ENCODE results near the gene TMEM200B. TPM values are rescaled to one million over a fixed set of nuclear protein-coding genes. Genes with fewer than 3 reads are reported as not detected.
"Not testable (repeated sequence)": the region's sequence is repeated elsewhere in the genome, so short reads cannot be mapped to it uniquely, and the experiment has no call there.

TMEM200B gene
- polyA plus RNA-seq, 1 donor = 5.9 TPM

DNA sequence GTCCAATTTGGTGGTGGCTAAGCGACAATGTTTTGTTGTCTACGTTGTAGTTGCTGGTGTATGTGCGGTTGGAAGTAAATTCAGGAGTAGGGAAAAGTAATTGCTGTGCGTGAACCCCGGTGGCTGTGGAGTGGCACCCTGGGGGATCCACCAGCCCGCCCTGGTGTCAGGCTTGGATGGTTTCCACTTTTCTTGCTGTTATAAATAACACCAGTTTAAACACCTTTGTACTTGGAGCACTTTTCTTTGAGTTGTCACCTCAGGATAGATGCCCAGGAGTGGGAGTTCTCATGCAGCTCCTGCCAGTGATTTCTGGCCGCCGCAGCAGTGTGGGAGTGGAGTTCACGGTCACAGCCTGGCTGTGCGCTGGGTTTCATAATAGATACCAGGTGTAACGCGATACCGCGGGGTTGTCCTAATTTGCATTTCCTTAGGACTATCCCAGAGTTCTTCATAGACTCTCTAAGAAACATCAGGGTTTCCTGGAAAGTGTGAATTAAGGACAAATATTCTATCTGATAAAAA, 12.8 kb upstream of the TMEM200B start:
- WGBS (ENCODE audit: insufficient coverage, low lambda C conversion rate) = 90% methylated on average over 2 of the region's 14 CpGs
- Histone ChIP-seq H3K4me1 (ENCODE audit: control insufficient read depth, insufficient read depth, low read length) (no peaks in the 10 kb centered on the region), H3K27me3 (ENCODE audit: control insufficient read depth, insufficient read depth, low read length) (peaks cover 15% of the 10 kb centered on the region), H3K36me3 (ENCODE audit: control insufficient read depth, insufficient read depth, low read length) (no peaks in the 10 kb centered on the region), H3K9me3 (ENCODE audit: control insufficient read depth, low read depth, low read length) (no peaks in the 10 kb centered on the region), H3K4me3 (ENCODE audit: low read length) (no peak overlapping the region), H3K27ac (ENCODE audit: low read length) (no peak overlapping the region)
- DNase-seq = no peak

DNA sequence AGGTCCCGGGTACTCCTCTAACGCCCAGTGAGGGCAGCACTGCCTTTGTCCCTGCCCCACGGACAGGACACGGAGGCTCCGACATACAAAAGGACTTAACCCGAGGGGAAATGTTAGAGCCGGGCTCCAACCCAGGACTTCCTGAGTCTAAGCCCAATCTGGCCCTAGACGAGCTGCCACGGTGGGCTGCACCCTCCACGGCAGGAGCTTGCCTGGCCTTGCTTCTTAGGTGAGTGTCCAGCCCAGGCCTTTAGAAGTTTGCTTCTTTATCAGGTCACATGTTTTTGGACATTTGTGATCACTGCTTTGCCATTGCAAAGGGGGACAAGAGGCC, 11.0 kb upstream of the TMEM200B start:
- no peaks in the 10 kb centered on the region for H3K9me3 ChIP-seq (ENCODE audit: control insufficient read depth, low read depth, low read length)
- H3K27me3 ChIP-seq (ENCODE audit: control insufficient read depth, insufficient read depth, low read length) = peaks cover 15% of the 10 kb centered on the region
- no peak for DNase-seq
- no peak overlapping the region for H3K27ac ChIP-seq (ENCODE audit: low read length)
- no peaks in the 10 kb centered on the region for H3K36me3 ChIP-seq (ENCODE audit: control insufficient read depth, insufficient read depth, low read length)
- H3K4me1 ChIP-seq (ENCODE audit: control insufficient read depth, insufficient read depth, low read length) = no peaks in the 10 kb centered on the region
- H3K4me3 ChIP-seq (ENCODE audit: low read length) = no peak overlapping the region
- no CpG with 5 or more reads among the region's 10 CpGs for WGBS (ENCODE audit: insufficient coverage, low lambda C conversion rate)

DNA sequence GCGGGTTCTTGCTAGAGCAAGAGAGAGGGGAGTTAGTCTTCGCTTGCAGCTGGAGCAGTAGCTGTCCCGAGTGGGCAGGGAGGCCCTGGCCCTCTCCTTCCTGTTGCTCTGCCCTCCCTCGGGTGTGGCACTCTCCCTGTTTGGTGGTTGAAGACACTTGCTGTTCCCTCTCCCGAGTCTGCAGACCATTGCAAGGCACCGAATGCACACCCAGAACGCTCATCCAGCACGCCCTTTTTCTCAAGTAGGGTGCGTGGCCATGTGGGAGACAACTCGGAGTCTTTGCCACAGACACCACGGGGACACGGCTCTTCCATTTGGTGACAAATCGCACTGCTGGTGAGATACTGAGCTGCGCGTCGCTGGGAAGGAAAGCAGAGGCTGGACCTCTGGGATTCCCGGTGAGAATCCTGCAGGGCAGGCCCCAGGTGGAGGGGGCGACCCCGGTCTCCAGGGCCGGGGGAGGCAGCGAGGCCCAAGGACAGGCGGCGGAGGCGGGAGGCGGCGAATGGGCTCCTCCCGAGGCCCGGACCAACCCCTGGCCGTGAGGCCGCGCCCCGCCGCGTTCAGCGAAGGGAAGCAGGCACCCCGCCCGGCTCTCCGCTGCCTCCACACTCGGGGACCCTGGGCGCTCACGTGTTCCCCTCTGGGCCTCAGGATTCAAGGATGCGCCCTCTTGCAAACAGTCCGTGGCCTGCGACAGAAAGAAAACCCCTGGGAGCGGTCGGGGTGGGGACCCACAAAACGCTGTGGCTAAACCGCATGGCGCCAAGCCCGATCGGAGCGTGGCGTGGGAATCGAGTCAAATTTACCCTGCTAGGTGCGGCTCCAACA, 10.4 kb upstream of the TMEM200B start:
- Histone ChIP-seq H3K9me3 (ENCODE audit: control insufficient read depth, low read depth, low read length) (no peaks in the 10 kb centered on the region), H3K27ac (ENCODE audit: low read length) (no peak overlapping the region), H3K27me3 (ENCODE audit: control insufficient read depth, insufficient read depth, low read length) (peaks cover 15% of the 10 kb centered on the region), H3K4me3 (ENCODE audit: low read length) (no peak overlapping the region), H3K36me3 (ENCODE audit: control insufficient read depth, insufficient read depth, low read length) (no peaks in the 10 kb centered on the region), H3K4me1 (ENCODE audit: control insufficient read depth, insufficient read depth, low read length) (no peaks in the 10 kb centered on the region)
- no peak for DNase-seq
- no CpG with 5 or more reads among the region's 55 CpGs for WGBS (ENCODE audit: insufficient coverage, low lambda C conversion rate)

DNA sequence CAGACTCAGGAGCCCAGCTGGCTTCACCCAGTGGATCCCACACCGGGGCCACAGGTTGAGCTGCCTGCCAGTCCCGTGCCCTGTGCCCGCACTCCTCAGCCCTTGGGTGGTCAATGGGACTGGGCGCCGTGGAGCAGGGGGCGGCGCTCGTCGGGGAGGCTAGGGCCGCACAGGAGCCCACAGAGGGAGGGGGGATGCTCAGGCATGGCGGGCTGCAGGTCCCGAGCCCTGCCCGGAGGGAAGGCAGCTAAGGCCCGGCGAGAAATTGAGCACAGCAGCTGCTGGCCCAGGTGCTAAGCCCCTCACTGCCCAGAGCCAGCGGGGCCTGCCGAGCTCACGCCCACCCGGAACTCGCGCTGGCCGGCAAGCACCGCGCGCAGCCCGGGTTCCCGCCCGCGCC, 7.4 kb upstream of the TMEM200B start:
- H3K27ac ChIP-seq (ENCODE audit: low read length); DNase-seq; H3K36me3 ChIP-seq (ENCODE audit: control insufficient read depth, insufficient read depth, low read length); H3K4me3 ChIP-seq (ENCODE audit: low read length); H3K9me3 ChIP-seq (ENCODE audit: control insufficient read depth, low read depth, low read length); H3K4me1 ChIP-seq (ENCODE audit: control insufficient read depth, insufficient read depth, low read length): not testable (repeated sequence)
- WGBS (ENCODE audit: insufficient coverage, low lambda C conversion rate) = no CpG with 5 or more reads among the region's 29 CpGs
- peaks cover 15% of the 10 kb centered on the region for H3K27me3 ChIP-seq (ENCODE audit: control insufficient read depth, insufficient read depth, low read length)

DNA sequence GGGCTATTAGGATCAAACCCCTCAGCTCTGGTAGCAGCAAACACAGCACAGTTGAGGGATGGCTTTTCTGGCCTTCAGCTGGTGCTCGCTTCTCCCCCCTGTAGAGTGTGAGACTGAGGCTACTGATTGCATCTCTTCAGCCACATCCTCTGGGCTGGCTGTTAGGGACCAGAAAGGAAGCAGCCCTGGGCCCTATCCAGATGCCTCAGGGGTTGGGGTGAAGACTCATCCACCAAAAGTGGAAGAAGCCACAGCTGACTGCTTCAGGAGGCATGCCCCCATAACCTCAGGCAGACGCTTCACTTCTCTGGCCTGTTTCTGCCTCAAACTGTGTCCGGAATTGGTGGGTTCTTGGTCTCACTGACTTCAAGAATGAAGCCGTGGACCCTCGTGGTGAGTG, 6.2 kb upstream of the TMEM200B start:
- Histone ChIP-seq H3K36me3 (ENCODE audit: control insufficient read depth, insufficient read depth, low read length) (no peaks in the 10 kb centered on the region), H3K4me1 (ENCODE audit: control insufficient read depth, insufficient read depth, low read length) (peaks cover 3% of the 10 kb centered on the region), H3K27me3 (ENCODE audit: control insufficient read depth, insufficient read depth, low read length) (peaks cover 21% of the 10 kb centered on the region), H3K27ac (ENCODE audit: low read length) (no peak overlapping the region), H3K4me3 (ENCODE audit: low read length) (no peak overlapping the region), H3K9me3 (ENCODE audit: control insufficient read depth, low read depth, low read length) (no peaks in the 10 kb centered on the region)
- no CpG with 5 or more reads among the region's 5 CpGs for WGBS (ENCODE audit: insufficient coverage, low lambda C conversion rate)
- no peak for DNase-seq

DNA sequence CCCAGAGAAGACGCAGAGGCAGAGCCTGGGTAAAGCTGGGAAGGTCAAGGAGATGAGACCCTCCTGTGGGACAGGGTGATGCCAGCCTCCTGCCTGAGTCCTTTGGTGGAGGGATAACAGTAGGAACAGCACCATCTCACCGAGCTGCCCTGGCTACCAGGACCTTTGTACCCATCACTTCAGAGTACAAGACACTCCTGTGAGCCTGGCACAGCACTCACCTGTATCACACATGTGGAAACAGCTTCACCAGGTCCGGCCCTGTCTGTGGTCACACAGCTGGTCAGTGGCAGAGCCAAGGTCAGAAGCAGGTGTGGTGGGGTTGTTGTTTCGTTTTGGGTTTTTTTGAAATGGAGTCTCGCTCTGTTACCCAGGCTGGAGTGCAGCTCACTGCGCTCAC, 5.0 kb upstream of the TMEM200B start:
- Histone ChIP-seq H3K4me1 (ENCODE audit: control insufficient read depth, insufficient read depth, low read length) (peaks cover 8% of the 10 kb centered on the region), H3K4me3 (ENCODE audit: low read length) (no peak overlapping the region), H3K27me3 (ENCODE audit: control insufficient read depth, insufficient read depth, low read length) (peaks cover 21% of the 10 kb centered on the region), H3K27ac (ENCODE audit: low read length) (no peak overlapping the region), H3K9me3 (ENCODE audit: control insufficient read depth, low read depth, low read length) (peaks cover 5% of the 10 kb centered on the region), H3K36me3 (ENCODE audit: control insufficient read depth, insufficient read depth, low read length) (no peaks in the 10 kb centered on the region)
- no peak for DNase-seq
- 80% methylated on average over 1 of the region's 6 CpGs for WGBS (ENCODE audit: insufficient coverage, low lambda C conversion rate)

DNA sequence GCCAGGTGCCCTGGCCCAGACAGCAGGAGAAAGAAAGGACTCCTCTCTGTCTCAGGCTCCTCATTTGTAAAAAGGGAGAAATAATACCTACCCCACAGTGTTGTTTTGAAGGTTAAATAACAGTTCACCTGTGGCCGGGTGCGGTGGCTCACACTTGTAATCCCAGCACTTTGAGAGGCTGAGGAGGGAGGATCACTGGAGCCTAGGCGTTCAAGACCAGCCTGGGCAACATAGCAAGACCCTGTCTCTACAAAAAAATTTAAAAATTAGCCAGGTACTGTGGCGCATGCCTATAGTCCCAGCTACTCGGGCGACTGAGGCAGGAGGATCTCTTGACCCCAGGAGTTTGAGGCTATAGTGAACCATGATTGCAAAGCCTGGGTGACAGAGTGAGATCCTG, 2.5 kb upstream of the TMEM200B start:
- no peak overlapping the region for H3K27ac ChIP-seq (ENCODE audit: low read length)
- H3K27me3 ChIP-seq (ENCODE audit: control insufficient read depth, insufficient read depth, low read length) = peaks cover 41% of the 10 kb centered on the region
- WGBS (ENCODE audit: insufficient coverage, low lambda C conversion rate) = no CpG with 5 or more reads among the region's 6 CpGs
- peaks cover 22% of the 10 kb centered on the region for H3K4me1 ChIP-seq (ENCODE audit: control insufficient read depth, insufficient read depth, low read length)
- H3K4me3 ChIP-seq (ENCODE audit: low read length) = no peak overlapping the region
- no peaks in the 10 kb centered on the region for H3K36me3 ChIP-seq (ENCODE audit: control insufficient read depth, insufficient read depth, low read length)
- no peak for DNase-seq
- H3K9me3 ChIP-seq (ENCODE audit: control insufficient read depth, low read depth, low read length) = peaks cover 20% of the 10 kb centered on the region

DNA sequence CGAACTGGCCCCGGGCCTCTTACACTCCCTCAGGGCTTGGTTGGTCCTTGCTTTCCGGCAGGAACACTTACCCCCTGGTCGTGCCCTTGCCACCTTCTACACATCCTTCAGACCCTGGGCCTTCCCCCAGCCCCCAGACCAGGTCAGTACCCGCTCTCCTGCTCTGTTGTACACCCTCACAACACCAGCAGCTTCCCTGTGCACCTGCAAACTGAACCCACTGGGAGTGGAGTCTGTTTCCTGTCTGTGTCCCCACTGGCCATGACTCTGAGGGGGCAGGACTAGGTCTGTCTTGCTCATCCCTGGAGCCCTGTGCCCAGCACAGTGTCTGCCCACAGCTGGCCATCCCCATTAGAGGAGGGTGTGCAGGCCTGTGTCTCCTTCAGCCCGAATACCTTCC, 2.1 kb upstream of the TMEM200B start:
- Histone ChIP-seq H3K36me3 (ENCODE audit: control insufficient read depth, insufficient read depth, low read length) (no peaks in the 10 kb centered on the region), H3K4me1 (ENCODE audit: control insufficient read depth, insufficient read depth, low read length) (peaks cover 22% of the 10 kb centered on the region), H3K27me3 (ENCODE audit: control insufficient read depth, insufficient read depth, low read length) (peaks cover 45% of the 10 kb centered on the region), H3K27ac (ENCODE audit: low read length) (no peak overlapping the region), H3K9me3 (ENCODE audit: control insufficient read depth, low read depth, low read length) (peaks cover 20% of the 10 kb centered on the region), H3K4me3 (ENCODE audit: low read length) (no peak overlapping the region)
- DNase-seq = no peak
- WGBS (ENCODE audit: insufficient coverage, low lambda C conversion rate) = no CpG with 5 or more reads among the region's 6 CpGs

DNA sequence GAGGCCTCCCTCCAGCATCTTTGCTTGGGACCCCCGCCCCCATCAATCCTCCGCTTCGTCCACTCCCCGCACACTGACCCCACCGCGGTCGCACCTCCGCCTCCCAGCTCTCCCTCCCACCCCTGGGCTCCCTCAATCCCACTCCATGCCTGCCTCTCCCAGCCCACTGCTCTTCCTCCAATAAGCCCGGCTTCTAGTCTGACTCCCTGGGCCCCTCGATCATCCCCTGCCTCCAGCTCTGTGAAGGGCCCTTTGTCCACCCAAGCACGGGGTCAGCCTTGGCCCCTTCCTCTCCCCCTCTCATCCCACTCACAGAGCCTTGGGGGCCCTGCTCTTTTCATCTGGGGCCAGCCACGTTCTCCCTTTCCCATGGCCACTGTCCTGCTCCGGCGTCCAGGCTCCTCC, 1.5 kb upstream of the TMEM200B start:
- Histone ChIP-seq H3K4me3 (ENCODE audit: low read length) (peak overlapping the region; percentile 51), H3K27ac (ENCODE audit: low read length) (peak overlapping the region; percentile 71), H3K27me3 (ENCODE audit: control insufficient read depth, insufficient read depth, low read length) (peaks cover 48% of the 10 kb centered on the region), H3K9me3 (ENCODE audit: control insufficient read depth, low read depth, low read length) (peaks cover 20% of the 10 kb centered on the region), H3K36me3 (ENCODE audit: control insufficient read depth, insufficient read depth, low read length) (no peaks in the 10 kb centered on the region), H3K4me1 (ENCODE audit: control insufficient read depth, insufficient read depth, low read length) (peaks cover 22% of the 10 kb centered on the region)
- DNase-seq = no peak
- WGBS (ENCODE audit: insufficient coverage, low lambda C conversion rate) = 39% methylated on average over 5 of the region's 14 CpGs

DNA sequence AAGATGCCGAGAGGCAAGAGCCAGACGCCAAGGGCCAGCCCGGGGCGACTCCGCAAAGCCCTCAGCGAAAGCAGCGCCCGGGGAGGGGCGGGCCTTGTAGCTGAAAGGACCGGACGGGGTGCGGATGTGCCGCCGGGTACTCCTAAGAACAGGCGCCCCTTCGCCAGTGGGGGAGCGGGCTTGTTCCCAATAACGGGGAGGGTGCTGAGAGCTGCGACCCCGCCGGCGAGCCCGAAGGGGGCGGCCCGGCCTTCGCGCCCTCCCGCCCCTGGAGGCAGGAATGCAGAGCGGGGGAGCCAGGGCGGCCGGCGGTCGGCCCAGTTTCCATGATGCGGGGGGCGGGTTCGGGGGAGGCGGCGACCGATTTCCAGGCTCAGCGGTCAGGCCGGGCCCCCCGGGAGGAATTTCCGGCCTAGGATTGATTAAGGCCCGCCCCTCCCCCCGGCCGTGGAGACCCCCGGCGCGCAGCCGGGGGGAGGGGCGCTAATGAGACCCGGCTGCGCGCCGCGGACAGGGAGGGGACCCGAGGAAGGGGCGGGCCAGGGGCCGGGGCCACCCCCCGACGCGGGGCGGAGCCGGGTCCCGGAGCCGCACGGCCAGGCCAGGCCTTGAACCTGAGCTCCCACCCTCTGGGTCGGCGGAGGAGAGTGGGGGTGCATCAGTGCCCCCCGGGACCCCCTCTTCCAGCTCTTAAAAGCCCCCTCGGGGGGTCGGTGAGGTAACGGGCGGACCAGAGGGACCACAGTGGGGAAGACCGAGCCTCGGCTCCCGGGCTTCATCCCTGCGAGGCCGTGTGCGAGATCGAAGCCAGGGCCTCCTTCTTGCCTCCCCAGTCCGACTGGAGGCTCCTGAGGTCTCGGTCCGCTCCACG, 898 bp upstream of the TMEM200B start:
- no CpG with 5 or more reads among the region's 85 CpGs for WGBS (ENCODE audit: insufficient coverage, low lambda C conversion rate)
- Histone ChIP-seq H3K4me3 (ENCODE audit: low read length) (peak overlapping the region; percentile 79), H3K4me1 (ENCODE audit: control insufficient read depth, insufficient read depth, low read length) (peaks cover 22% of the 10 kb centered on the region), H3K36me3 (ENCODE audit: control insufficient read depth, insufficient read depth, low read length) (no peaks in the 10 kb centered on the region), H3K9me3 (ENCODE audit: control insufficient read depth, low read depth, low read length) (peaks cover 20% of the 10 kb centered on the region), H3K27ac (ENCODE audit: low read length) (peak overlapping the region; percentile 92), H3K27me3 (ENCODE audit: control insufficient read depth, insufficient read depth, low read length) (peaks cover 48% of the 10 kb centered on the region)
- DNase-seq = peak; percentile 71 to 83

All from large intestine (tissue), 3 donors.